ENCODE measurements around the gene SV2B.

The SV2B gene

DNA sequence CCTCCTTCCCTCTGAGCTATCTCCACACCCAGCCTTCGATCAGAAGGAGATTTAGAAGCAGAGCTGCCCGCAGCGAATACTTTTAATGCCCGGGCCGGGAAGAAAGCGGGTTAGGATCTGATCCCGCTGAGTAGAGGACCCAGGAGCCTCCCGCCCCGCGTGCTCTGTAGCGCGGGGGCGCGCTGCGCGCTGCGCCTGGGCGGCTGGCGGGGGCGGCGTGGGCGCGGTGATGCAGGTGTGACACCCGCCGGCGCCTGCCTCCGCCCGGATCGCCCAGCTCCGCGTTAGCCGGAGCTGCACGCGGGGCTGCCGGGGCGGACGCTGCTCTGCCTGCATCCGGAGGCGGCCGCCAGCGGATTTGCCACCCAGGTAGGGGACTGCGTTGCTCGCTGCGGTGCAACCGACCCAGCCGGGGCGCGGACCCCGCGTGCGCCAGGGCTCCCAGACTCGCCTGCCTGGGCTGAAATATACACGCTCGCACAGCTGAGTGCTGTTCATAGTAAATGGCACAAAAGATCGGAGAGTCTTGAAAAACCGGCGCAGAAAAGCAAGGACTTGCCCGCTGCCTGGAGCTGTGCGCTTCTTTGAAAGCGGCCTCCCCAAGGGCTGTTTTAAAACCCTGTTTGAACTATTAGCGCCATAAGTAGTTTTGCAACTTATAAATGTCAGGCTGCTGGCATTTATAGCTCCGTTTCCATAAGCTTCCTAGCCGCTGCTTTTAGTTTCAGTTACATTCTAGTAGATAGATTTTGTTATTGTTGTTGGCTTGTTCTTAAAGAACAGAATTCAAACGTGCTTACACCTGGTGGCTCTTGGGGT is at the start of gene SV2B:
SV2B (plus strand) TSS at position 263 of the 819 bp plus-strand sequence. CDS start 126,007 bp downstream, outside the sequence.
- H3K4me3 ChIP-seq (ENCODE audit: low read depth, low read length): peak within 1 kb of the TSS; percentile 57
- no peak for DNase-seq (ENCODE audit: low read depth)
- TF ChIP-seq, protein P1, sequence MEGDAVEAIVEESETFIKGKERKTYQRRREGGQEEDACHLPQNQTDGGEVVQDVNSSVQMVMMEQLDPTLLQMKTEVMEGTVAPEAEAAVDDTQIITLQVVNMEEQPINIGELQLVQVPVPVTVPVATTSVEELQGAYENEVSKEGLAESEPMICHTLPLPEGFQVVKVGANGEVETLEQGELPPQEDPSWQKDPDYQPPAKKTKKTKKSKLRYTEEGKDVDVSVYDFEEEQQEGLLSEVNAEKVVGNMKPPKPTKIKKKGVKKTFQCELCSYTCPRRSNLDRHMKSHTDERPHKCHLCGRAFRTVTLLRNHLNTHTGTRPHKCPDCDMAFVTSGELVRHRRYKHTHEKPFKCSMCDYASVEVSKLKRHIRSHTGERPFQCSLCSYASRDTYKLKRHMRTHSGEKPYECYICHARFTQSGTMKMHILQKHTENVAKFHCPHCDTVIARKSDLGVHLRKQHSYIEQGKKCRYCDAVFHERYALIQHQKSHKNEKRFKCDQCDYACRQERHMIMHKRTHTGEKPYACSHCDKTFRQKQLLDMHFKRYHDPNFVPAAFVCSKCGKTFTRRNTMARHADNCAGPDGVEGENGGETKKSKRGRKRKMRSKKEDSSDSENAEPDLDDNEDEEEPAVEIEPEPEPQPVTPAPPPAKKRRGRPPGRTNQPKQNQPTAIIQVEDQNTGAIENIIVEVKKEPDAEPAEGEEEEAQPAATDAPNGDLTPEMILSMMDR (IDR thresholded peaks at IDR 0.05; ENCODE audit: low read depth, low read length, missing control alignments): no peak

GRCh38 chr15:91051248-91051647 is 48.8 kb upstream of the SV2B start:
- H3K4me3 ChIP-seq (ENCODE audit: low read depth, low read length): no peak overlapping the region
- DNase-seq (ENCODE audit: low read depth): no peak
- TF ChIP-seq, protein P1 (IDR thresholded peaks at IDR 0.05; ENCODE audit: low read depth, low read length, missing control alignments): no peak

GRCh38 chr15:91054816-91055215 is 45.2 kb upstream of the SV2B start:
- H3K4me3 ChIP-seq (ENCODE audit: low read depth, low read length): no peak overlapping the region
- no peak for DNase-seq (ENCODE audit: low read depth)
- TF ChIP-seq, protein P1 (IDR thresholded peaks at IDR 0.05; ENCODE audit: low read depth, low read length, missing control alignments): no peak

GRCh38 chr15:91055548-91056331 is 44.3 kb upstream of the SV2B start:
- no peak overlapping the region for H3K4me3 ChIP-seq (ENCODE audit: low read depth, low read length)
- TF ChIP-seq, protein P1 (IDR thresholded peaks at IDR 0.05; ENCODE audit: low read depth, low read length, missing control alignments): peak; percentile 89

DNA sequence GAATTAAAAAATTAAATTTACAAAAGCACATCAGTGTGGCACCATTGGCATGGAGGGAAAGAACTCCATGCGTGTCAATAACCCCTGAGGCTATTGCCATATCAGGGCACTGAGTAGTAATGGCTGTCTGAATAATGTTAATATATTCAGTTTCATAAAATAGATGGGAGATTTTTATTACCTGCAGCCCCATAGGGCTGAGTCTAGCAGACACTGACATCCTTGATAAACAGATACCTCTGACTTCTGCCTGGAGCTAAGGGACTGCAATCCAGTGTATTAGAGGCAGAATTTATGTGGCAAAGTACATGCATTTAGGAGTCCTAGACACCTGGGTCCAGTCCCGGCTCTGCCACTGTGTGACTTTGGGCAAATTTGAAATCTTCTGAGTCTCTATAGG is 38.8 kb upstream of the SV2B start:
- DNase-seq (ENCODE audit: low read depth): no peak
- no peak overlapping the region for H3K4me3 ChIP-seq (ENCODE audit: low read depth, low read length)
- TF ChIP-seq, protein P1 (IDR thresholded peaks at IDR 0.05; ENCODE audit: low read depth, low read length, missing control alignments): no peak

More at GRCh38 chr15:91055548-91056331, 44.3 kb upstream of the SV2B start:
- peak; percentile 10 for DNase-seq (ENCODE audit: low read depth)

- TF ChIP-seq, protein P1 (IDR thresholded peaks at IDR 0.05; ENCODE audit: low read depth, low read length, missing control alignments): no peak
- no peak for DNase-seq (ENCODE audit: low read depth)
- no peak overlapping the region for H3K4me3 ChIP-seq (ENCODE audit: low read depth, low read length)
These were observed 38.1 kb upstream of the SV2B start for GRCh38 chr15:91061997-91062396.

Data from GM12864 (cell line).